Aorta (tissue), 5 donors: Measurements from ENCODE around the gene FCN2. TPM values are rescaled to one million over a fixed set of nuclear protein-coding genes. Genes with fewer than 3 reads are reported as not detected.

Experiments
- ATAC-seq: fragments of 200-7000 bp; cut with Tn5 transposase; one replicate; pipeline ENCODE4 v1.9.1; 2022; ENCODE audit warnings: moderate library complexity; ENCODE audit not compliant: low FRiP score
- DNase-seq, 2 donors: peaks; one replicate each; pipeline ENCODE4 v3.0.0-alpha.2; 2020
- H3K27ac ChIP-seq, 2 donors: one replicate each; pipeline ENCODE4 v1.5.1; 2013; ENCODE audit warnings: low read length in 2 of 2, mild to moderate bottlenecking in 2 of 2, moderate library complexity in 2 of 2, control low read depth in 1 of 2, inconsistent platforms in 1 of 2, low read depth in 1 of 2
- H3K27me3 ChIP-seq, 2 donors: one replicate each; pipeline ENCODE4 v1.6.1; 2013; ENCODE audit warnings: control low read depth in 1 of 2, low read length in 1 of 2, mild to moderate bottlenecking in 1 of 2, moderate library complexity in 1 of 2; ENCODE audit not compliant: insufficient read depth in 2 of 2, control insufficient read depth in 1 of 2
- H3K36me3 ChIP-seq, 2 donors: one replicate each; pipeline ENCODE4 v1.6.1; 2013; ENCODE audit warnings: control low read depth in 1 of 2, low read length in 1 of 2, mild to moderate bottlenecking in 1 of 2; ENCODE audit not compliant: insufficient read depth in 2 of 2, control insufficient read depth in 1 of 2
- H3K4me1 ChIP-seq, 2 donors: one replicate each; pipeline ENCODE4 v1.6.1; 2013; ENCODE audit warnings: low read length in 2 of 2, control low read depth in 1 of 2, mild to moderate bottlenecking in 1 of 2, moderate library complexity in 1 of 2; ENCODE audit not compliant: insufficient read depth in 2 of 2, control insufficient read depth in 1 of 2
- H3K4me3 ChIP-seq, 2 donors: one replicate each; pipeline ENCODE4 v1.5.1; 2013; ENCODE audit warnings: low read length in 2 of 2, control low read depth in 1 of 2, mild to moderate bottlenecking in 1 of 2
- H3K9me3 ChIP-seq: one replicate; pipeline ENCODE4 v1.6.1; 2013; ENCODE audit warnings: mild to moderate bottlenecking, low read length; ENCODE audit not compliant: control insufficient read depth
- WGBS, 2 donors: extraction: QIAGEN DNeasy Blood & Tissue Kit; methylation state at CpG; one replicate each; pipeline ENCODE4 v1.1.7; 2013; 5-methylcytosine and 5-hydroxymethylcytosine counted together
- intact Hi-C, 2 donors: fragments of 100-400 bp; cut with DNase I; formaldehyde crosslinking; loops; one replicate each; pipeline versions ENCODE4 v1.14.2 to v1.15.0; 2022
- polyA plus RNA-seq, 2 donors: library from polyadenylated mRNA; stranded (reverse); fragments of 200-250 nt; gene quantifications; one replicate each; pipeline ENCODE4 v1.2.3, GENCODE V29; 2013
- total RNA-seq, 2 donors: library from RNA; stranded (reverse); fragmentation: NEBNext Ultra II Directional; extraction: Animal tissue kit (Norgen Biotek cat#: 25700); gene quantifications; one replicate each; pipeline ENCODE4 v1.2.1, GENCODE V29; 2021
- donor health status: healthy with polysubstance abuse.
- donor health status: Bipolar disorder and iron deficiency.
- donor health status: DM: no; HTN: no; CAD: no.
- donor health status: DM: no; HTN: no; CAD: no.
- donor health status: DM: yes; HTN: yes; CAD: no.

Gene FCN2
- total and polyA plus RNA-seq, 4 donors, result 0.32 TPM; not detected in 3

DNA sequence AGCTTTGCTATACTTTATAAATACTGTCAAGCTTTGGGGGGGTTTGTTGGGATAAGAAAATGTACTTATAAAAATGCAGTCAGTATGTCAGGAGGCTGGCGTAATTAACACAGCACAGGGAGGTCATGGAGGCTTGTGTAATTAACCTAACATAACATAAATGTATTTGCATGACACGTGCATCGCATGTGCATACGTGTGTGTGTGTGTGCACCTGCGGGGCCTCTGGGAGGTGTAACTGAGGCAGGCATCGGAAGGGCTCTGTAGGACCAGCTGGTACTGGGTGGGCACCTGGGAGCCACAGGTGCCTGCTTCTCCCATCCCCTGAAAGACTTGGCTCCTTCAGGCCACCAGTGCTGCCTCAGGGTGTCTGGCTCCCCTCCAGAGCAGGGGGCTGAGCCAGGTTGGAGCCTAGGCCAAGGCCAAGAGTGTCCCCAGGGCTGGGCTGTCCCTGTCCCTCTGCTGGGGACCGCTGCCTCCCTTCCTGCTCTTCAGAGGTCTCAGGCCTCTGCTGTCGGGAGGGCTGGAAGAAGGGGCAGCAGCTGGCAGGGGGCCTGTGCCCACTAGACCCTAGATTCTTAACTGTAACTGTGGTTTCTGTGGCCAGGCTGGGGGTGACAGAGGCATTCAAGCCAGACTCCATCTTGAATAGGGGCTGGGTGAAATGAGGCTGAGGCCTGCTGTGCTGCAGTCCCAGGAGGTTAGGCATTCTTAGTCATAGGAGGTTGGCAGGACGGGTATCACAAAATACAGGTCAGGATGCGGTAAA lies 9.0 kb downstream of the FCN2 start:
- no peaks in the 10 kb centered on the region for H3K4me1 ChIP-seq
- DNase-seq, result peak in 1 of 2 donors; percentile 44
- no peak for ATAC-seq
- H3K9me3 ChIP-seq, result no peaks in the 10 kb centered on the region
- no peaks in the 10 kb centered on the region for H3K27me3 ChIP-seq
- H3K36me3 ChIP-seq, result no peaks in the 10 kb centered on the region
- no peak overlapping the region for H3K27ac ChIP-seq
- no peak overlapping the region for H3K4me3 ChIP-seq
- WGBS, 2 donors, result 91 to 92% methylated on average over 10 of the region's 10 CpGs
- intact Hi-C loops, result no loop called here

DNA sequence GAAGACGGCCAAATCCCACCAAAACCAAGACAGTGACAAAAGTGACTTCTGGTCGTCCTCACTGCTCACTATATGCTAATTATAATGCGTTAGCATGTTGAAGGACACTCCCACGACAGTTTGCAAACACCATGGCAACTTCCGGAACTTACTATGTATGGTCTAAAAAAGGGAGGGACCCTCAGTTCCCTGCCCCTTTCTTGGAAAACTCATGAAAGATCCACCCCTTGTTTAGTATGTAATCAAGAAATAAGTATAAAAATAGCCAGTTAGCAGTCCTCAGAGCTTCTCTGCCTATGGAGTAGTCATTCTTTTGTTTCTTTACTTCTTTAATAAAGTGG lies 9.5 kb downstream of the FCN2 start:
- H3K9me3 ChIP-seq, result no peaks in the 10 kb centered on the region
- no peaks in the 10 kb centered on the region for H3K27me3 ChIP-seq
- intact Hi-C loops, result no loop called here
- no peaks in the 10 kb centered on the region for H3K4me1 ChIP-seq
- no peak for ATAC-seq
- H3K36me3 ChIP-seq, result no peaks in the 10 kb centered on the region
- no peak overlapping the region for H3K4me3 ChIP-seq
- 89% methylated on average over 5 of the region's 5 CpGs for WGBS, 2 donors
- DNase-seq, result no peak
- H3K27ac ChIP-seq, result no peak overlapping the region

DNA sequence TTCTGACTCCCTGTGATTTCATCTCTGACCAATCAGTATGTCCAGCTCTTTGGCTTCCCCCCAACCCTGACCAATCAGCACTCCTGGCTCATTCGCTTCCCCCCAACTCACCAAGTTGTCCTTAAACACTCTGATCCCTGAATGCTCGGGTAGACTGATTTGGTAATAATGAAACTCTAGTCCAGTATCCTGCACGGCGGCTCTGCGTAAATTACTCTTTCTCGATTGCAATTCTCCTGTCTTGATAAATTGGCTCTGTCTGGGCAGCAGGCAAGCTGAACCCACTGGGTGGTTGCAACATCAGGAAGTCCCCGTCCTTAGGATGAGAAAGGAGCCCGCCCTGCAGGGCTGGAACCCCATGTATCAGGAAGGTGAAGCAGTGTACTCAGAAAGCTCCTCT lies 10.4 kb downstream of the FCN2 start:
- no peak overlapping the region for H3K4me3 ChIP-seq
- ATAC-seq (no peak), DNase-seq (peak in 1 of 2 donors; percentile 36)
- no peak overlapping the region for H3K27ac ChIP-seq
- H3K4me1 ChIP-seq, result no peaks in the 10 kb centered on the region
- H3K27me3 ChIP-seq, result no peaks in the 10 kb centered on the region
- 88 to 92% methylated on average over 8 of the region's 8 CpGs for WGBS, 2 donors
- H3K36me3 ChIP-seq, result no peaks in the 10 kb centered on the region
- intact Hi-C loops, result no loop called here
- no peaks in the 10 kb centered on the region for H3K9me3 ChIP-seq

DNA sequence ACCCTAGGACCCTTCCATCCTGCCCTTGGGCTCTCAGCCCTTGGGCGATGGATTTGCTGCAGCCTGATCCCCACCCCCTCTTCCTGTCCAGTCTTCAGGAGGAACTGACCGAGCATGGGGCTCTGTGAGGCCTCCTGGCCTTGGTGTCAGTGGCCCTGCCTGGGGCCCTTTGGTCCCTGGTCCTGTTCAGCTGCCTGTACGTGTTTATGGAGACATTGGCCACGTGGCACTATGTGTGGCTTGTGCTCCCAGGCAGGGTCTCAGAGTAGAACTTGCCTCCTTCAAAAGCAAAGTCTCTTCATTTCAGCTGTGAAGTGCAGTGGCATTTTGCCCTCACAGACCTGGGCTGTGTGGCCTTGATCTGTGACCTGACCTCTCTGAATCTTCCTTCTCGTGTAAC lies 11.1 kb downstream of the FCN2 start:
- 81 to 85% methylated on average over 5 of the region's 5 CpGs for WGBS, 2 donors
- no peaks in the 10 kb centered on the region for H3K4me1 ChIP-seq
- no peaks in the 10 kb centered on the region for H3K9me3 ChIP-seq
- H3K27ac ChIP-seq, result no peak overlapping the region
- ATAC-seq, result no peak
- H3K36me3 ChIP-seq, result no peaks in the 10 kb centered on the region
- peak in 1 of 2 donors; percentile 39 for DNase-seq
- H3K27me3 ChIP-seq, result no peaks in the 10 kb centered on the region
- intact Hi-C loops, result no loop called here
- H3K4me3 ChIP-seq, result no peak overlapping the region

DNA sequence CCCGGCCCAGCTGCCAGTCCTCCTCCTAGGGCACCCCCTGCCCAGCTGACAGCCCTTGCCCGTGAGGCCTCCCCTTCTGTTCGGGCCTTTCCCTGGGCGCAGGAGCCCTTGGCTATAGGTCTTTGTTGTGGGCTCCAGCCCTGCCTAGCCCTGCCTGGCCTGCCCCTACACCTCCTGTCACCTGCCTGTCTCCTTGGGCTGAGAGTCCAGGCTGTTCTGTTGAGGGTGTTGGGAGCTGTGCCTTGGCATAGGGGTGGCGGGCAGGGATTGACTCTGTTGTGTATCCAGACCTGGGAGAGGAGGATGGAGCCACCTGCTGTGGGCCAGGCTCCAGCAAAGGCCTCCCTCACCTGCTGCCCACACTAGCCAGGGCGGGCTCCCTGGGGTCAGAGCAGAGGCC lies 11.6 kb downstream of the FCN2 start:
- WGBS, 2 donors, result 95 to 96% methylated on average over 6 of the region's 6 CpGs
- no peaks in the 10 kb centered on the region for H3K27me3 ChIP-seq
- DNase-seq (peak in 1 of 2 donors; percentile 51), ATAC-seq (no peak)
- H3K9me3 ChIP-seq, result no peaks in the 10 kb centered on the region
- H3K36me3 ChIP-seq, result no peaks in the 10 kb centered on the region
- H3K4me3 ChIP-seq, result no peak overlapping the region
- no peak overlapping the region for H3K27ac ChIP-seq
- intact Hi-C loops, result no loop called here
- H3K4me1 ChIP-seq, result no peaks in the 10 kb centered on the region

DNA sequence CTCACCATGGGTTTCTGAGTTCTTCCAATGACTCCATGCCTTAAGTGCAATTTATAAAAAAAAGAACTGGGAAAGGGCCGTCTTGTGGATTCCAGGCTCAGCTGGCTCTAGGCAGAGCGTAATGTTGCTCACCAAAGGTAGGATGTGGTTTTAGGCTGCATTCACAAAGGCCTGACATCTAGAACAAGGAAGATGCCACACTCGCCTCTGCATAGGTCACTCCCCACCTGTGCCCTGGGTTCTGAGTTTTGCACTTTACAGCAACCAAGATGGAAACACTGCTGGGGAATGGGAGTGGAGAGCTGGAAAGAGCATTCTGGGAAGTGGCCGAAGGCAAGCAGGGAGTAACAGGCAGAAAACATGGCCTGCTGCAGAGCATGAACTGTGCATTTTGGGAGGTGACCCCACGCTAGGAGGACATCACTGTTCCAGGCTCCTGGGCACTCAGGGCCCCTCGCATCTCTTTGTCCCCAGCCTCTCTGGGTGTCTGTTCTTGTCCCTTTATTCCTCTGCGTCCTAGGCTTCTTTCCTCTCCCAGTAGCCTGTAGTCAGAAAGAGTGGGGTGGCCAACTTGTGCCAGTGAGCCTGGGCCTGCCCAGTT lies 12.3 kb downstream of the FCN2 start:
- ATAC-seq, result no peak
- Histone ChIP-seq H3K27ac (no peak overlapping the region), H3K9me3 (no peaks in the 10 kb centered on the region), H3K36me3 (no peaks in the 10 kb centered on the region), H3K4me1 (no peaks in the 10 kb centered on the region), H3K4me3 (no peak overlapping the region), H3K27me3 (no peaks in the 10 kb centered on the region)
- peak in 1 of 2 donors; percentile 25 for DNase-seq
- intact Hi-C loops, result no loop called here
- 92 to 93% methylated on average over 7 of the region's 7 CpGs for WGBS, 2 donors

DNA sequence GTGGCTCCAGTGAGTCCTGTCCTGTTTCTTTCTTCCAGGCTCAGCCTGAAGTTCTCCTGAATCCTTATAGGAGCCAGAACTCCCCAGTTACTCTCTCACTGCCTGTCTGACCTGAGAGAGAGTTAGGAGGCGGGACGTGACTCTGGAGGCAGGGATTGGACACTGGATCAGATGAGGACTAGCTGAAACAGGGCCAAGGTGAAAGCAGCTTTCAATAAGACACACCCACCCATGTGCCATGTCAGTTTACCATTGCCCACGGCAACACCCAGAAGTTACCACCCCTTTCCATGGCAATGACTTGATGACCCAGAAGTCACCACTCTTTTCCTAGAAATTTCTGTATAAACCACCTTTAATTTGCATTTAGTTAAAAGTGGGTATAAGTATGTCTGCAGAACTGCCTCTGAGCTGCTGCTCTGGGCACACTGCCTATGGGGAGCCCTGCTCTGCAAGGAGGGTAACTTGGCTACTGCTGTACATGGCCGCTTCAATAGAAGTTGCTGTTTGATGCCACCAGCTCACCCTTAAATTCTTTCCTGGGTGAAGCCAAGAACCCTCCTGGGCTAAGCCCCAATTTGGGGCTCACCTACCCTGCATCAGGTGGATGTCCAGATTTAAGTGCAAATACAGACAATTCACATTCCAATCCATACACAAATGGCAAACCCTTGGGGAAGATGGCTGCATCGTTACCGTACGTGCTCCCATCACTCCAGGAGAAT lies 13.7 kb downstream of the FCN2 start:
- 93 to 94% methylated on average over 7 of the region's 7 CpGs for WGBS, 2 donors
- H3K36me3 ChIP-seq, result no peaks in the 10 kb centered on the region
- no peak overlapping the region for H3K27ac ChIP-seq
- intact Hi-C loops, result no loop called here
- no peaks in the 10 kb centered on the region for H3K4me1 ChIP-seq
- no peaks in the 10 kb centered on the region for H3K27me3 ChIP-seq
- DNase-seq, result no peak
- ATAC-seq, result no peak
- no peaks in the 10 kb centered on the region for H3K9me3 ChIP-seq
- H3K4me3 ChIP-seq, result no peak overlapping the region

DNA sequence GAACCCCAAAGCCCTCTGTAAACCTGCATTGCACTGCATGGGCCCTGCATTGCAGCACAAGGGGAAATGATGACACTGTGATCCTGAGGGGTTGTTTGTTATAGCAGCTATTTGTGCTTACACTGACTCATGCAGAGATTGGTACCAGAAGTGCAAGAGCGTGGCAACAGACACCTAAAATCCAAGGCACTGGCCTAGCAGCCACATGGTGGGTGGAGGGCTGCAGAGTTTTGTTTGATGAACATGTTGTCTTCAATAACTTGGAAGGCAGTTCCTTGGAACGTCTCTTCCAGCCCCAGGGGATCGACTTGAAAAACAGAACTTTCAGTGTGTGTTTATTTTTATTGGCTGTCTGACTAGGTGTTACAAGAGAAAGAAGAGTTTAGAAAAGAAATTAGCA lies 14.5 kb downstream of the FCN2 start:
- H3K9me3 ChIP-seq, result peaks cover 4% of the 10 kb centered on the region
- H3K27ac ChIP-seq, result no peak overlapping the region
- DNase-seq (peak in 1 of 2 donors; percentile 17), ATAC-seq (no peak)
- intact Hi-C loops, result no loop called here
- H3K4me3 ChIP-seq, result no peak overlapping the region
- H3K4me1 ChIP-seq, result no peaks in the 10 kb centered on the region
- no peaks in the 10 kb centered on the region for H3K27me3 ChIP-seq
- H3K36me3 ChIP-seq, result no peaks in the 10 kb centered on the region
- WGBS, 2 donors, result 34 to 35% methylated on average over 3 of the region's 3 CpGs

DNA sequence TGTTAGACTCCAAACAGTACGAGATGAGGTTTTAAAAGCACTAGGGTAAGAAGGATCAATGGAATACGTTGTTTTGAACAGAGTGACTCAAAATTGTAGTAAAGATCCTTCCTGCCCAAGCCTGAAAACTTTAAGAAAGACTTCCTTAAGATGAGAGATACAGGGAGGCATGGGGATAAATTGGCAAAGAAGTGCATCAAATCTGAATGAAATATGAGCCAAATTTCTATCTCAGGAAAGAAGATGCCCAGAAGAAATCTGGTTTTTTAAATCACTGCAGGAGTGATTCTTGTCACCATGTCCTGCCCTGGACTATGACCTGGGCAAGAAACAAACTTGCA lies 14.9 kb downstream of the FCN2 start:
- WGBS, 2 donors, result 44 to 45% methylated on average over 2 of the region's 2 CpGs
- Histone ChIP-seq H3K9me3 (peaks cover 4% of the 10 kb centered on the region), H3K36me3 (no peaks in the 10 kb centered on the region), H3K27me3 (no peaks in the 10 kb centered on the region), H3K4me3 (no peak overlapping the region), H3K27ac (no peak overlapping the region), H3K4me1 (no peaks in the 10 kb centered on the region)
- DNase-seq (no peak), ATAC-seq (no peak)
- intact Hi-C loops, result no loop called here
